ENCODE measurements around the gene LTB4R2.
A peak's percentile ranks its signal among the peaks of the same experiment; 100 is the strongest.

Gene LTB4R2

DNA sequence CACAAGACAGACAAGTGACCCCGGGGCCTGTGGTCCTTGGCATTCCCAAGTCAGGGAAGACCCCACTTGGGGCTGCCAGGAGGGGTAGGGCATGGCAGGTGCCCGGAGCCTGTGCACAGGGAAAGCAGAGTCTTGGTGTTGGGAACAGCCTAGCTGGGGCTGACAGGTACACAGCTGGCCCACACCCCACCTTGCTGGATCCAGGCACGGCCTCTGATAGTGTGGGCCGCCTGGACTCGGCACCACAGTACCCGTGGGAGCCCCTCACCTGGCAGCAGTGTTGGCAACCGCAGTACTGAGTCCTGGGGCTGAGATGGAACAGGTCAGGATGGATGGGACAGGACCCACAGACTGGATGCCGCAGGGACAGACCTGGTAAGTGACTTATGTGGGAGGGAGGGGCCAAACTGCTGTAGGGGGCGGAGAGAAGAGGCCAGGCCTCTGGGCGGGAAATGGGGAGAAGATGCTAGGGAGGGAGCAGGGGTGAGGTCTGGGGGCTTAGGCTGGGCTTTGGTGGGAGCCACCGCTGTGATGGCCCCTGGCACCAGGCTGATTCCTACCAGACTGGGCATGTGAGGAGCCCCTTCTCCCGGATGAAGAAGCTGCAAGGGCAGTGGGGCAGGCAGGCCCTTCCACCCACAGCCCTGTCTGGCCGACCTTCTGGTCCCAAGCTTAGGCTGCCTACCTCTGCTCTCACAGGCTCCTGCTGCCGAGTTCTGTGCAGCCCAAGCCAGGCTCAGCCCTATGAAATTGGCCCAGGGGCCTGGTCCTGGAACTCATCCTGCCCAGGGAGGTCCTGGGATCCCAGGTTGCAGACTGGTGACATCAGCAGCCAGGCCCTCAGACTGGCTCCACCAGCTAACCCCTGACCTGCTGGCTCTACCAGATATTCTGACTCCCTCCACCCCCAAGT is 46.9 kb upstream of the LTB4R2 start, which contains the start of gene TGM1:
Gene TGM1 (minus strand): TSS at position 357 of the 913 bp plus-strand sequence. CDS start 825 bp downstream, outside the sequence.
- TF ChIP-seq, protein P1, sequence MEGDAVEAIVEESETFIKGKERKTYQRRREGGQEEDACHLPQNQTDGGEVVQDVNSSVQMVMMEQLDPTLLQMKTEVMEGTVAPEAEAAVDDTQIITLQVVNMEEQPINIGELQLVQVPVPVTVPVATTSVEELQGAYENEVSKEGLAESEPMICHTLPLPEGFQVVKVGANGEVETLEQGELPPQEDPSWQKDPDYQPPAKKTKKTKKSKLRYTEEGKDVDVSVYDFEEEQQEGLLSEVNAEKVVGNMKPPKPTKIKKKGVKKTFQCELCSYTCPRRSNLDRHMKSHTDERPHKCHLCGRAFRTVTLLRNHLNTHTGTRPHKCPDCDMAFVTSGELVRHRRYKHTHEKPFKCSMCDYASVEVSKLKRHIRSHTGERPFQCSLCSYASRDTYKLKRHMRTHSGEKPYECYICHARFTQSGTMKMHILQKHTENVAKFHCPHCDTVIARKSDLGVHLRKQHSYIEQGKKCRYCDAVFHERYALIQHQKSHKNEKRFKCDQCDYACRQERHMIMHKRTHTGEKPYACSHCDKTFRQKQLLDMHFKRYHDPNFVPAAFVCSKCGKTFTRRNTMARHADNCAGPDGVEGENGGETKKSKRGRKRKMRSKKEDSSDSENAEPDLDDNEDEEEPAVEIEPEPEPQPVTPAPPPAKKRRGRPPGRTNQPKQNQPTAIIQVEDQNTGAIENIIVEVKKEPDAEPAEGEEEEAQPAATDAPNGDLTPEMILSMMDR (IDR thresholded peaks at IDR 0.05; ENCODE audit: poor library complexity, severe bottlenecking): no peak
- DNase-seq (ENCODE audit: low spot score): no peak
- no peaks in the 10 kb centered on the region for H3K9me3 ChIP-seq (ENCODE audit: severe bottlenecking)
- peak within 1 kb of the TSS; percentile 11 for H3K4me3 ChIP-seq (ENCODE audit: severe bottlenecking)
- peak within 1 kb of the TSS; percentile 88 for H3K27ac ChIP-seq (ENCODE audit: poor library complexity, severe bottlenecking)
- ATAC-seq (ENCODE audit: low read depth): no peak
- H3K4me1 ChIP-seq (ENCODE audit: insufficient read depth, poor library complexity, severe bottlenecking): peaks cover 29% of the 10 kb centered on the region
- H3K36me3 ChIP-seq (ENCODE audit: low read depth): peaks cover 36% of the 10 kb centered on the region
- H3K27me3 ChIP-seq (ENCODE audit: insufficient read depth, poor library complexity, severe bottlenecking): no peaks in the 10 kb centered on the region

DNA sequence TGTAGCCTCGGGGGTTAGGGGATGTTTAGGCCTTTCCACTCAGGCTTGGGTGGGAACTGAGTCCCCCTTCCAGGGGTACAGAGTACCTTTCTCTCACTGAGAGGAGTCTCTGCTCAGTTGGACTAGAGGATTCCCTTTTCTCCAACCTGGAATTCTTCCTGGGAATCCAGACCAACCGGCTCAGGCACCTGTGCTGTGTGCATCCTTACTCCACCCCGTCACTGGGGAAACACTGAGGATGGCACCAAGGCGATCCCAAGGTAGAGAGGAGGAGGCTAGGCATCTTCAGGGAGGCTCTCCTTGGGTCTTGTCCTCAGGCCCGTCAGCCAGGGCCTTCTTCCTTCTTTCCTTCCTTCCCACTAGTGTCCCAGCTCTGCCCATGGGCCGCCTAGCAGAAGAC is 46.1 kb upstream of the LTB4R2 start:
- H3K27ac ChIP-seq (ENCODE audit: poor library complexity, severe bottlenecking): peak overlapping the region; percentile 88
- DNase-seq (ENCODE audit: low spot score) (no peak), ATAC-seq (ENCODE audit: low read depth) (peak; percentile 11)
- peaks cover 28% of the 10 kb centered on the region for H3K4me1 ChIP-seq (ENCODE audit: insufficient read depth, poor library complexity, severe bottlenecking)
- TF ChIP-seq, protein P1 (IDR thresholded peaks at IDR 0.05; ENCODE audit: poor library complexity, severe bottlenecking): no peak
- H3K4me3 ChIP-seq (ENCODE audit: severe bottlenecking): no peak overlapping the region
- H3K27me3 ChIP-seq (ENCODE audit: insufficient read depth, poor library complexity, severe bottlenecking): no peaks in the 10 kb centered on the region
- H3K9me3 ChIP-seq (ENCODE audit: severe bottlenecking): no peaks in the 10 kb centered on the region
- H3K36me3 ChIP-seq (ENCODE audit: low read depth): peaks cover 31% of the 10 kb centered on the region

DNA sequence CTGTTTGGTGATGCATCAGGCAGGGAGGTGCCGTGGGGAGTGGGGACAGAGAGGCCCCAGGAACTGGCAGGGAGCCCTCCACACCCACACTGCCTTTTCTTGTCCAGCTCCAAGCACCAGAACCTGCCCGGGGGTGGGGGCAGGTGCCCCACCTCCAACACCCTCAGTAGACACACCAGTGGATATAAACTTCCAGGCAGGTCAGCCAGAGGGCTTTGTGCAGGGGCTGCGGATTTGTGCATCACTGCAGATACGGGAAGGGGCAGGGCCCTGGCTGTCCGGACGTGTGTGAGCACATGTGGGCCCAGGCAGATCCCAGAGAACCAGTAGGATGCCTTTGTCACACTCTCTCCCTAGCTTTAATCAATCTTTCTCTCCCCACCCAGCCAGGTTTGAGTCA is 45.6 kb upstream of the LTB4R2 start:
- peak; percentile 73 for ATAC-seq (ENCODE audit: low read depth)
- DNase-seq (ENCODE audit: low spot score): no peak
- peak overlapping the region; percentile 88 for H3K27ac ChIP-seq (ENCODE audit: poor library complexity, severe bottlenecking)
- peaks cover 23% of the 10 kb centered on the region for H3K4me1 ChIP-seq (ENCODE audit: insufficient read depth, poor library complexity, severe bottlenecking)
- H3K27me3 ChIP-seq (ENCODE audit: insufficient read depth, poor library complexity, severe bottlenecking): no peaks in the 10 kb centered on the region
- no peak overlapping the region for H3K4me3 ChIP-seq (ENCODE audit: severe bottlenecking)
- H3K36me3 ChIP-seq (ENCODE audit: low read depth): peaks cover 34% of the 10 kb centered on the region
- no peaks in the 10 kb centered on the region for H3K9me3 ChIP-seq (ENCODE audit: severe bottlenecking)
- TF ChIP-seq, protein P1 (IDR thresholded peaks at IDR 0.05; ENCODE audit: poor library complexity, severe bottlenecking): no peak

DNA sequence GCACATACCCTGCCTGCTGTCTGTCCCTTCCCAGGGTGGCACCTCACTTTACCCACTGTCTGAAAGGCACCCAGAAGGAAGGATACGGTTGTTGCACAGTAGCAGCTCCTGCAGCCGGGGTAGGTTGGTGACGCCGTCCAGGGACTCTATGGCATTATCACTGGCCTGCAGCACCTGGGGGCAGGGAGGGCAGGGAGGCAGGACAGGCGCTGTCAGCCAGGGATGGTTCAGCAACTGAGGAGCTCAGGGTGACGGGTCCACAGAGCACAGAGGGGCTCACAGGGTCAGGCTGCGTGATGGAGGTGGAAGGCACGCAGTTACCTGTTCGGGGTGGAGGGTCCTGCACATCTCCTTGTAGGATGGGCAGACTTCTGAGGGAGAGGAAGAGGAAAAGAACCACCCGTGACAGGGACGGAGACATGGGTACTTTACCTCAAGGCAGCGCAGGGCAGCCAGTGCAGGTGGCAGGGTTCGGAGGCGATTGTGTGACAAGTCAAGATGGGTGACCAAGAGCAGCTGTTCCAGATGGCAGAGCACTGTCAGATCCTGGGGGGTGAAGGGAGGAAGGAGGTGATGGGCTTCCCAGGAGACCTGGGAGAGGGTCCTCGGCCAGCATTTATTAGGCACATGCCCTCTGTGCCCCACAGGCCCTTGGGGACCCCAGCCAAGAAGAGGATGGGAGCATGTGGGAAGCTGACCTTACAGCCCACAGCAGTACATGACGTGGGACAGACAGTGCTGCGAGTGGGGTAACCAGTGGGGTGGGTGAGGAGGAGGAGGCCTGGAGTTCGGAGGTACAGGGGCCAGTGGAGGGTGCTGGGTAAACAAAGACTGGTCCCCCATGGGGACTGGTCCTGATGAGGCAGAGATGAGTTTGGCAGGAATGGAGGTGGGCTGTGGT is 43.3 kb upstream of the LTB4R2 start:
- Histone ChIP-seq H3K36me3 (ENCODE audit: low read depth) (peaks cover 34% of the 10 kb centered on the region), H3K27ac (ENCODE audit: poor library complexity, severe bottlenecking) (peak overlapping the region; percentile 88), H3K9me3 (ENCODE audit: severe bottlenecking) (no peaks in the 10 kb centered on the region), H3K27me3 (ENCODE audit: insufficient read depth, poor library complexity, severe bottlenecking) (no peaks in the 10 kb centered on the region), H3K4me1 (ENCODE audit: insufficient read depth, poor library complexity, severe bottlenecking) (peaks cover 20% of the 10 kb centered on the region), H3K4me3 (ENCODE audit: severe bottlenecking) (no peak overlapping the region)
- ATAC-seq (ENCODE audit: low read depth) (no peak), DNase-seq (ENCODE audit: low spot score) (no peak)
- TF ChIP-seq, protein P1 (IDR thresholded peaks at IDR 0.05; ENCODE audit: poor library complexity, severe bottlenecking): no peak

Data from RWPE2 (cell line).